B cell (primary cell): ENCODE results near the gene SELE. TPM values are rescaled to one million over a fixed set of nuclear protein-coding genes. Genes with fewer than 3 reads are reported as not detected.

Experiments
- ATAC-seq: fragments of 200-7000 bp; cut with Tn5 transposase; one replicate; pipeline ENCODE4 v1.10.0; 2021; ENCODE audit warnings: low read depth, mild to moderate bottlenecking, moderate number of reproducible peaks, moderate library complexity
- CTCF ChIA-PET: fragments of 350-600 bp; sonication (Branson Sonifier 250); formaldehyde crosslinking; loops from one replicate; lab custom pipeline; 2021; ENCODE audit warnings: antibody characterized with exemption, inconsistent platforms; lab: Charles Lee
- POLR2A ChIA-PET: fragments of 350-600 bp; sonication (Branson Sonifier 250); formaldehyde crosslinking; loops from one replicate; lab custom pipeline; 2021; ENCODE audit warnings: antibody characterized with exemption; lab: Charles Lee
- DNase-seq: peaks from one replicate; pipeline ENCODE4 v3.0.0; 2013
- H2AFZ ChIP-seq: 2 replicates; pipeline ENCODE4 v1.6.1; 2012; ENCODE audit warnings: mild to moderate bottlenecking, low read depth, low read length; ENCODE audit not compliant: insufficient read depth, poor library complexity, severe bottlenecking
- H3K27ac ChIP-seq, 2 donors: 1 replicate in 1 of 2; 2 replicates in 1 of 2; pipeline ENCODE4 v1.5.1; 2012 to 2013; ENCODE audit warnings: low read length in 2 of 2, mild to moderate bottlenecking in 2 of 2, moderate library complexity in 1 of 2
- H3K27me3 ChIP-seq, 4 experiments: fragments of 200-600 bp in 1 of 4; sonication (generic) in 1 of 4; replicated peaks in 1 of 4; 1 replicate in 2 of 4; 2 replicates in 2 of 4; pipeline versions ENCODE4 v1.6.1 to v1.7.0; 2013 to 2016; ENCODE audit warnings: low read length in 3 of 4, mild to moderate bottlenecking in 2 of 4, mixed read lengths in 1 of 4, moderate library complexity in 1 of 4; ENCODE audit not compliant: insufficient read depth in 4 of 4, control insufficient read depth in 3 of 4; ENCODE audit errors: control extremely low read depth in 1 of 4
- H3K36me3 ChIP-seq, 2 experiments: replicated peaks in 1 of 2; 1 replicate in 1 of 2; 2 replicates in 1 of 2; pipeline versions ENCODE4 v1.6.1 to v1.7.1; 2013; ENCODE audit warnings: low read length in 1 of 2; ENCODE audit not compliant: insufficient read depth in 2 of 2, control insufficient read depth in 1 of 2; ENCODE audit errors: control extremely low read depth in 1 of 2, extremely low read depth in 1 of 2
- H3K4me1 ChIP-seq, 2 donors: fragments of 200-600 bp in 1 of 2; sonication (generic) in 1 of 2; 1 replicate in 1 of 2; 2 replicates in 1 of 2; pipeline versions ENCODE4 v1.5.1 to v1.6.1; 2013 to 2017; ENCODE audit warnings: low read length in 2 of 2; ENCODE audit not compliant: control insufficient read depth in 2 of 2, insufficient read depth in 2 of 2
- H3K4me2 ChIP-seq: replicated peaks from 2 replicates; pipeline ENCODE3; 2012; ENCODE audit warnings: mild to moderate bottlenecking, low read depth, low read length; ENCODE audit not compliant: poor library complexity, severe bottlenecking
- H3K4me3 ChIP-seq, 5 experiments: fragments of 200-600 bp in 1 of 5; sonication (generic) in 1 of 5; 1 replicate in 3 of 5; 2 replicates in 2 of 5; pipeline versions ENCODE4 v1.5.1 to v1.7.0; 2011 to 2016; ENCODE audit warnings: low read length in 4 of 5, mild to moderate bottlenecking in 4 of 5, low read depth in 2 of 5, control low read depth in 1 of 5, moderate library complexity in 1 of 5; ENCODE audit not compliant: insufficient read depth in 1 of 5; ENCODE audit errors: control extremely low read depth in 1 of 5, extremely low read depth in 1 of 5
- H3K79me2 ChIP-seq: fragments of 200-600 bp; sonication (generic); one replicate; pipeline ENCODE4 v1.6.0; 2016; ENCODE audit warnings: low read length; ENCODE audit not compliant: control insufficient read depth, insufficient read depth
- H3K9ac ChIP-seq: fragments of 200-600 bp; sonication (generic); 2 replicates; pipeline ENCODE4 v1.6.1; 2017; ENCODE audit warnings: mild to moderate bottlenecking, low read length, moderate library complexity
- H3K9me3 ChIP-seq, 3 donors: one replicate each; pipeline versions ENCODE4 v1.6.1 to v1.7.1; 2013; ENCODE audit warnings: low read length in 2 of 3; ENCODE audit not compliant: control insufficient read depth in 2 of 3, insufficient read depth in 1 of 3; ENCODE audit errors: control extremely low read depth in 1 of 3
- H4K20me1 ChIP-seq: 2 replicates; pipeline ENCODE4 v1.6.0; 2012; ENCODE audit warnings: mild to moderate bottlenecking, low read length; ENCODE audit not compliant: insufficient read depth, control insufficient read depth, poor library complexity, severe bottlenecking
- H3K27ac Mint-ChIP-seq: one replicate; pipeline ENCODE4 v1.8.0; 2021; ENCODE audit warnings: mixed read lengths
- H3K27me3 Mint-ChIP-seq: one replicate; pipeline ENCODE4 v1.8.0; 2021; ENCODE audit warnings: mixed read lengths
- H3K4me1 Mint-ChIP-seq: one replicate; pipeline ENCODE4 v1.8.0; 2021; ENCODE audit warnings: mixed read lengths
- H3K4me3 Mint-ChIP-seq: one replicate; pipeline ENCODE4 v1.8.0; 2021; ENCODE audit warnings: mixed read lengths
- H3K9me3 Mint-ChIP-seq: one replicate; pipeline ENCODE4 v1.8.0; 2022; ENCODE audit warnings: mixed read lengths; ENCODE audit not compliant: insufficient read depth
- EZH2 ChIP-seq: IDR thresholded peaks from 2 replicates; pipeline ENCODE4 v1.6.1; 2012; ENCODE audit warnings: borderline replicate concordance, low read depth, mild to moderate bottlenecking, moderate library complexity, low read length; ENCODE audit not compliant: insufficient read depth, poor library complexity, severe bottlenecking
- WGBS: methylation state at CpG from one replicate; pipeline ENCODE4 v1.1.5; 2013; ENCODE audit warnings: missing lambda C conversion rate; ENCODE audit not compliant: insufficient coverage; 5-methylcytosine and 5-hydroxymethylcytosine counted together
- intact Hi-C: fragments of 100-400 bp; cut with micrococcal nuclease; formaldehyde crosslinking; loops from one replicate; pipeline ENCODE4 v1.10.0; 2022
- polyA plus RNA-seq: library from polyadenylated mRNA; depleted of rRNA; stranded (reverse); fragments of >200 nt; gene quantifications from 2 replicates; pipeline ENCODE4 v1.2.3, GENCODE V29; 2012
- total RNA-seq, 2 donors: library from RNA; stranded (reverse); fragments of 120-200 nt in 1 of 2; gene quantifications; 1 replicate in 1 of 2; 2 replicates in 1 of 2; pipeline versions ENCODE4 v1.2.3 to v1.2.4, GENCODE V29; 2013 to 2022
- TF ChIP-seq, protein P1 (sequence below): fragments of 200-600 bp; IDR thresholded peaks from one replicate; pipeline ENCODE4 v1.8.0; 2022; ENCODE audit warnings: antibody characterized with exemption, mild to moderate bottlenecking

SELE gene
- total and polyA plus RNA-seq, 2 donors (not counting 1 experiment from before 2014, with no cell fraction given), result not detected

DNA sequence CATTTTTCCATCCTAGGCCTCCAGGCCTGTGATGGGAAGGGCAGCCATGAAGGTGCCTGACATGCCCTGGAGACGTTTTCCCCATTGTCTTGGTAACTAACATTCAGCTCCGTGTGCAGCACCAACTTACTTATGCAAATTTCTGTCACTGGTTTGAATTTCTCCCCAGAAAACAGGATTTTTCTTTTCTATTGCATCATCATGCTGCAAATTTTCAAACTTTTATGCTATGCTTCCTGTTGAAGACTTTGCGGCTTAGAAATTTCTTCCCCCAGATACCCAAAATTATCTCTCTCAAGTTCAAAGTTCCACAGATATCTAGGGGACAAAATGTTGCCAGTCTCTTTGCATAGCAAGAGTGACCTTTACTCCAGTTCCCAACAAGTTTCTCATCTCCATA lies 25.2 kb upstream of the SELE start:
- Histone ChIP-seq H3K9ac (no peak overlapping the region), H2AFZ (no peak overlapping the region), H3K27me3 (peaks cover 0 to 7% (median 0%) of the 10 kb centered on the region in 4 experiments), H4K20me1 (no peaks in the 10 kb centered on the region), H3K4me2 (no peak overlapping the region), H3K27ac (no peak overlapping the region), H3K36me3 (no peaks in the 10 kb centered on the region), H3K4me1 (no peaks in the 10 kb centered on the region), H3K79me2 (no peaks in the 10 kb centered on the region), H3K9me3 (peaks cover 0 to 12% (median 1%) of the 10 kb centered on the region in 3 donors), H3K4me3 (no peak overlapping the region)
- DNase-seq (no peak), ATAC-seq (no peak)
- ChIA-PET CTCF (no interaction called here), POLR2A (no interaction called here)
- Mint-ChIP-seq H3K27me3 (peaks cover 21% of the 10 kb centered on the region), H3K4me1 (no peaks in the 10 kb centered on the region), H3K4me3 (no peak overlapping the region), H3K27ac (no peak overlapping the region), H3K9me3 (peaks cover 5% of the 10 kb centered on the region)
- TF ChIP-seq EZH2, result no peak
- TF ChIP-seq, protein P1, sequence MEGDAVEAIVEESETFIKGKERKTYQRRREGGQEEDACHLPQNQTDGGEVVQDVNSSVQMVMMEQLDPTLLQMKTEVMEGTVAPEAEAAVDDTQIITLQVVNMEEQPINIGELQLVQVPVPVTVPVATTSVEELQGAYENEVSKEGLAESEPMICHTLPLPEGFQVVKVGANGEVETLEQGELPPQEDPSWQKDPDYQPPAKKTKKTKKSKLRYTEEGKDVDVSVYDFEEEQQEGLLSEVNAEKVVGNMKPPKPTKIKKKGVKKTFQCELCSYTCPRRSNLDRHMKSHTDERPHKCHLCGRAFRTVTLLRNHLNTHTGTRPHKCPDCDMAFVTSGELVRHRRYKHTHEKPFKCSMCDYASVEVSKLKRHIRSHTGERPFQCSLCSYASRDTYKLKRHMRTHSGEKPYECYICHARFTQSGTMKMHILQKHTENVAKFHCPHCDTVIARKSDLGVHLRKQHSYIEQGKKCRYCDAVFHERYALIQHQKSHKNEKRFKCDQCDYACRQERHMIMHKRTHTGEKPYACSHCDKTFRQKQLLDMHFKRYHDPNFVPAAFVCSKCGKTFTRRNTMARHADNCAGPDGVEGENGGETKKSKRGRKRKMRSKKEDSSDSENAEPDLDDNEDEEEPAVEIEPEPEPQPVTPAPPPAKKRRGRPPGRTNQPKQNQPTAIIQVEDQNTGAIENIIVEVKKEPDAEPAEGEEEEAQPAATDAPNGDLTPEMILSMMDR, result no peak
- intact Hi-C loops, result no loop called here
- WGBS, result 71% methylated on average over 3 of the region's 3 CpGs

DNA sequence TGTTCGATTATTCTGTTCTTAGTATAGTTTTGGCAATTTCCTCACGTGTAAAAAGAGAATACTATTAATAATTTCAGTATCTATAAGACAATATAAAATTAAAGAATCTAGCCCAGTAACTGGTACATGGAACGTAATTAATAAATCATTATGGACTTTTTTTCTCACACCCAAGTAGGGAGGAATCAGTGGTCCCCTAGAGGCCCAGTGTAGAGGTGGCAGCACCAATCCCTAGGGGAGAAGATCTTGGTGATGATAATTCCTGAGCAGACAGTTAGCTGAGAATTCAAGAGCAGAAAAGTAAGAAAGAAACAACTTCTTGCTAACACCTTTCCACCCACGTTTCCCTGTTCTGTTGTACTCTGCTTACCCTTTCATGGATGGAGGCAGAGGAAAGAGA lies 19.7 kb upstream of the SELE start:
- DNase-seq (no peak), ATAC-seq (no peak)
- Mint-ChIP-seq H3K27ac (no peak overlapping the region), H3K9me3 (no peaks in the 10 kb centered on the region), H3K4me1 (no peaks in the 10 kb centered on the region), H3K27me3 (peaks cover 18% of the 10 kb centered on the region), H3K4me3 (no peak overlapping the region)
- Histone ChIP-seq H3K36me3 (no peaks in the 10 kb centered on the region), H3K4me2 (no peak overlapping the region), H4K20me1 (no peaks in the 10 kb centered on the region), H2AFZ (no peak overlapping the region), H3K4me1 (no peaks in the 10 kb centered on the region), H3K27ac (no peak overlapping the region), H3K4me3 (no peak overlapping the region), H3K79me2 (no peaks in the 10 kb centered on the region), H3K27me3 (no peaks in the 10 kb centered on the region), H3K9ac (no peak overlapping the region), H3K9me3 (peaks cover 0 to 6% (median 0%) of the 10 kb centered on the region in 3 donors)
- WGBS, result no CpG with 5 or more reads among the region's 4 CpGs
- ChIA-PET POLR2A (no interaction called here), CTCF (interaction anchor here (1.5 kb wide), 1 partner anchor 13 kb away, joined by 3 read pairs; no protein-coding TSS in a partner anchor)
- TF ChIP-seq, protein P1, result no peak
- no peak for TF ChIP-seq EZH2
- intact Hi-C loops, result no loop called here
